H1 (cell line): ENCODE measurements around the gene FLRT2. TPM values are rescaled to one million over a fixed set of nuclear protein-coding genes. Genes with fewer than 3 reads are reported as not detected.
A peak's percentile ranks its signal among the peaks of the same experiment; 100 is the strongest.

Experiments
- CTCF ChIA-PET: fragments of 300-600 bp; sonication (Branson Sonifier 250); formaldehyde crosslinking; loops from one replicate; lab custom pipeline; 2021; ENCODE audit not compliant: partially characterized antibody; lab: Charles Lee
- POLR2A ChIA-PET: fragments of 300-600 bp; sonication (Branson Sonifier 250); formaldehyde crosslinking; loops from one replicate; lab custom pipeline; 2021; ENCODE audit warnings: inconsistent platforms; ENCODE audit not compliant: partially characterized antibody; lab: Charles Lee
- DNase-seq, 2 experiments: peaks; one replicate each; pipeline versions ENCODE4 v3.0.0 to v3.0.0-alpha.2; 2010 to 2022; ENCODE audit warnings: low spot score in 2 of 2, low read depth in 1 of 2, mixed read lengths in 1 of 2
- FAIRE-seq: peaks from 2 replicates; lab custom pipeline; 2011; peaks lifted over from hg19 to GRCh38; lab: Jason Lieb, UNC
- H2AFZ ChIP-seq: 2 replicates; pipeline ENCODE4 v1.8.1; 2012; ENCODE audit warnings: low read length, inconsistent platforms
- H2AK5ac ChIP-seq: 2 replicates; pipeline ENCODE4 v1.6.1; 2013; ENCODE audit warnings: low read depth, low read length
- H2BK120ac ChIP-seq: replicated peaks from 2 replicates; pipeline ENCODE3; 2013; ENCODE audit warnings: low read depth, low read length, inconsistent platforms
- H2BK12ac ChIP-seq: 2 replicates; pipeline ENCODE4 v1.6.1; 2013; ENCODE audit warnings: low read depth, low read length
- H2BK15ac ChIP-seq: 2 replicates; pipeline ENCODE4 v1.6.1; 2013; ENCODE audit warnings: low read length
- H2BK20ac ChIP-seq: 2 replicates; pipeline ENCODE4 v1.6.1; 2013; ENCODE audit warnings: low read length
- H2BK5ac ChIP-seq: 2 replicates; pipeline ENCODE4 v1.6.1; 2013; ENCODE audit warnings: low read depth, low read length
- H3K14ac ChIP-seq: 2 replicates; pipeline ENCODE4 v1.6.1; 2013; ENCODE audit warnings: inconsistent platforms; ENCODE audit not compliant: insufficient read length
- H3K18ac ChIP-seq: 2 replicates; pipeline ENCODE4 v1.6.1; 2013; ENCODE audit warnings: low read length; ENCODE audit errors: extremely low read depth
- H3K23ac ChIP-seq: 2 replicates; pipeline ENCODE4 v1.6.1; 2013; ENCODE audit warnings: inconsistent platforms; ENCODE audit not compliant: insufficient read length
- H3K23me2 ChIP-seq: 2 replicates; pipeline ENCODE4 v1.6.1; 2013; ENCODE audit warnings: low read depth, low read length
- H3K27ac ChIP-seq: 2 replicates; pipeline ENCODE4 v1.6.1; 2011; ENCODE audit warnings: low read depth, low read length, inconsistent platforms
- H3K27me3 ChIP-seq, 4 experiments: replicated peaks in 1 of 4; 1 replicate in 1 of 4; 2 replicates in 3 of 4; pipeline versions ENCODE4 v1.6.1 to v1.8.1; 2011 to 2013; ENCODE audit warnings: low read length in 3 of 4, mild to moderate bottlenecking in 3 of 4, inconsistent platforms in 2 of 4, mixed read lengths in 2 of 4, moderate library complexity in 1 of 4; ENCODE audit not compliant: control insufficient read depth in 3 of 4, insufficient read depth in 3 of 4; ENCODE audit errors: extremely low read depth in 1 of 4
- H3K36me3 ChIP-seq, 4 experiments: 2 replicates each; pipeline versions ENCODE4 v1.6.1 to v1.8.1; 2011 to 2013; ENCODE audit warnings: mild to moderate bottlenecking in 4 of 4, low read length in 3 of 4, moderate library complexity in 2 of 4, control low read depth in 1 of 4, inconsistent platforms in 1 of 4; ENCODE audit not compliant: insufficient read depth in 4 of 4, control insufficient read depth in 2 of 4
- H3K4ac ChIP-seq: replicated peaks from 2 replicates; pipeline ENCODE3; 2013; ENCODE audit warnings: low read length, low read depth, mixed read lengths, inconsistent platforms; ENCODE audit not compliant: insufficient read length
- H3K4me1 ChIP-seq, 4 experiments: replicated peaks in 1 of 4; 1 replicate in 1 of 4; 2 replicates in 3 of 4; pipeline versions ENCODE4 v1.6.1 to v1.8.1; 2011 to 2013; ENCODE audit warnings: low read length in 3 of 4, inconsistent platforms in 2 of 4, mixed read lengths in 1 of 4; ENCODE audit not compliant: insufficient read depth in 4 of 4, control insufficient read depth in 3 of 4
- H3K4me2 ChIP-seq, 2 experiments: 2 replicates each; pipeline versions ENCODE4 v1.6.1 to v1.8.1; 2011 to 2013; ENCODE audit warnings: low read depth in 2 of 2, low read length in 2 of 2, control low read depth in 1 of 2, inconsistent platforms in 1 of 2, mild to moderate bottlenecking in 1 of 2; ENCODE audit not compliant: insufficient read depth in 1 of 2
- H3K4me3 ChIP-seq, 4 experiments: fragments of 200-600, 300-600 bp in 1 of 4; sonication (generic), shearing (Covaris generic), sonication (Bioruptor Twin) in 1 of 4; 2 replicates each; pipeline versions ENCODE4 v1.5.1 to v1.8.1; 2011 to 2016; ENCODE audit warnings: low read length in 4 of 4, low read depth in 3 of 4, control low read depth in 2 of 4, inconsistent platforms in 2 of 4, mild to moderate bottlenecking in 2 of 4, mixed read lengths in 1 of 4, moderate library complexity in 1 of 4; ENCODE audit not compliant: insufficient read depth in 2 of 4; ENCODE audit errors: extremely low read depth in 1 of 4
- H3K56ac ChIP-seq: replicated peaks from 2 replicates; pipeline ENCODE3; 2013; ENCODE audit warnings: low read depth, mild to moderate bottlenecking, mixed read lengths, low read length, inconsistent platforms; ENCODE audit not compliant: insufficient read length
- H3K79me1 ChIP-seq: 2 replicates; pipeline ENCODE4 v1.6.1; 2013; ENCODE audit warnings: low read depth, low read length, control low read depth
- H3K79me2 ChIP-seq, 2 experiments: 2 replicates each; pipeline versions ENCODE4 v1.6.1 to v1.8.1; 2012 to 2013; ENCODE audit warnings: low read length in 2 of 2, mild to moderate bottlenecking in 2 of 2, inconsistent platforms in 1 of 2; ENCODE audit not compliant: insufficient read depth in 2 of 2, control insufficient read depth in 1 of 2
- H3K9ac ChIP-seq, 4 experiments: replicated peaks in 1 of 4; 1 replicate in 1 of 4; 2 replicates in 3 of 4; pipeline versions ENCODE4 v1.6.1 to v1.8.1; 2011 to 2013; ENCODE audit warnings: low read depth in 3 of 4, low read length in 3 of 4, control low read depth in 2 of 4, mild to moderate bottlenecking in 2 of 4, moderate library complexity in 2 of 4, inconsistent platforms in 1 of 4; ENCODE audit errors: extremely low read depth in 1 of 4
- H3K9me3 ChIP-seq, 2 experiments: 2 replicates each; pipeline versions ENCODE4 v1.6.1 to v1.8.1; 2012 to 2013; ENCODE audit warnings: mild to moderate bottlenecking in 2 of 2, moderate library complexity in 2 of 2, control low read depth in 1 of 2, inconsistent platforms in 1 of 2, low read depth in 1 of 2, low read length in 1 of 2, mixed read lengths in 1 of 2; ENCODE audit not compliant: insufficient read depth in 2 of 2
- H4K20me1 ChIP-seq, 2 experiments: replicated peaks in 1 of 2; 2 replicates each; pipeline versions ENCODE3 to v1.8.1; 2011 to 2013; ENCODE audit warnings: inconsistent platforms in 2 of 2, low read length in 2 of 2, mild to moderate bottlenecking in 1 of 2; ENCODE audit not compliant: insufficient read depth in 2 of 2, control insufficient read depth in 1 of 2
- H4K5ac ChIP-seq: 2 replicates; pipeline ENCODE4 v1.6.1; 2013; ENCODE audit warnings: low read length, low read depth, mixed read lengths, inconsistent platforms; ENCODE audit not compliant: insufficient read length
- H4K8ac ChIP-seq: 2 replicates; pipeline ENCODE4 v1.8.0; 2013; ENCODE audit warnings: mild to moderate bottlenecking, moderate library complexity, low read length, inconsistent platforms; ENCODE audit not compliant: insufficient read depth; ENCODE audit errors: extremely low read depth
- H4K91ac ChIP-seq: replicated peaks from 2 replicates; pipeline ENCODE3; 2013; ENCODE audit warnings: low read length, mixed read lengths, inconsistent platforms; ENCODE audit not compliant: insufficient read length
- ASH2L ChIP-seq: fragments of 200-600, 300-600 bp; sonication (generic); IDR thresholded peaks from one replicate; pipeline ENCODE4 v1.7.1; 2017; ENCODE audit warnings: low read length
- BCL11A ChIP-seq, 2 experiments: IDR thresholded peaks; one replicate each; pipeline ENCODE4 v1.6.1; 2011; ENCODE audit warnings: low read depth in 2 of 2, low read length in 2 of 2, mild to moderate bottlenecking in 2 of 2
- EP300 ChIP-seq, 2 experiments: IDR thresholded peaks; 1 replicate in 1 of 2; 2 replicates in 1 of 2; pipeline ENCODE4 v1.6.1; 2011 to 2012; ENCODE audit warnings: low read depth in 2 of 2, low read length in 2 of 2, mild to moderate bottlenecking in 2 of 2, borderline replicate concordance in 1 of 2, inconsistent platforms in 1 of 2, moderate library complexity in 1 of 2
- FOSL1 ChIP-seq: IDR thresholded peaks from 2 replicates; pipeline ENCODE4 v1.6.1; 2011; ENCODE audit warnings: mild to moderate bottlenecking, low read depth, low read length, moderate library complexity; ENCODE audit not compliant: insufficient read depth
- GABPA ChIP-seq: IDR thresholded peaks from 2 replicates; pipeline ENCODE4 v1.6.1; 2011; ENCODE audit warnings: mild to moderate bottlenecking, low read length, moderate library complexity, borderline replicate concordance; ENCODE audit not compliant: insufficient read depth
- JUND ChIP-seq: IDR thresholded peaks from 2 replicates; pipeline ENCODE4 v1.6.1; 2011; ENCODE audit warnings: mild to moderate bottlenecking, improper control_type of control experiment, low read length
- MAFK ChIP-seq: IDR thresholded peaks from 2 replicates; pipeline ENCODE4 v1.6.1; 2012; ENCODE audit warnings: low read depth, mild to moderate bottlenecking, improper control_type of control experiment, low read length
- POLR2A ChIP-seq, 2 experiments: IDR thresholded peaks; 1 replicate in 1 of 2; 2 replicates in 1 of 2; pipeline ENCODE4 v1.6.1; 2011; ENCODE audit warnings: low read depth in 2 of 2, low read length in 2 of 2, mild to moderate bottlenecking in 2 of 2; ENCODE audit errors: control extremely low read depth in 1 of 2
- RFX5 ChIP-seq: IDR thresholded peaks from 2 replicates; pipeline ENCODE4 v1.6.1; 2011; ENCODE audit warnings: low read depth, low read length, improper control_type of control experiment, borderline replicate concordance
- SIN3A ChIP-seq, 2 experiments: IDR thresholded peaks in 1 of 2; conservative IDR thresholded peaks in 1 of 2; 2 replicates each; pipeline ENCODE4 v1.6.1; 2011 to 2012; ENCODE audit warnings: low read length in 2 of 2, improper control_type of control experiment in 1 of 2, low read depth in 1 of 2, mild to moderate bottlenecking in 1 of 2
- SP4 ChIP-seq: IDR thresholded peaks from 2 replicates; pipeline ENCODE4 v1.6.1; 2012; ENCODE audit warnings: low read length, inconsistent platforms
- YY1 ChIP-seq: IDR thresholded peaks from 2 replicates; pipeline ENCODE4 v1.6.1; 2011; ENCODE audit warnings: low read depth, mild to moderate bottlenecking, low read length
- ZNF274 ChIP-seq: IDR thresholded peaks from 2 replicates; pipeline ENCODE4 v1.7.0; 2012; ENCODE audit warnings: low read length, borderline replicate concordance; ENCODE audit errors: extremely low read depth
- WGBS, 2 experiments: shearing (Covaris generic) in 1 of 2; methylation state at CpG; one replicate each; pipeline versions ENCODE4 v1.1.6 to v1.1.7; 2013 to 2015; ENCODE audit warnings: low lambda C conversion rate in 2 of 2, mixed read lengths in 2 of 2, inconsistent platforms in 1 of 2, low coverage in 1 of 2, missing lambda C conversion rate in 1 of 2; ENCODE audit not compliant: insufficient replicate concordance in 2 of 2, insufficient coverage in 1 of 2, insufficient read length in 1 of 2; ENCODE audit errors: extremely low coverage in 1 of 2, missing lambda C conversion rate in 1 of 2; 5-methylcytosine and 5-hydroxymethylcytosine counted together
- polyA plus RNA-seq, 7 experiments: library from polyadenylated mRNA; depleted of rRNA in 3 of 7; stranded (reverse) in 5 of 7; unstranded in 2 of 7; fragments of >200 nt in 5 of 7; fragments of 200-250 nt in 2 of 7; gene quantifications; 1 replicate in 5 of 7; 2 replicates in 1 of 7; 4 replicates in 1 of 7; pipeline versions ENCODE4 v1.2.1 to v1.2.3, GENCODE V29; 2011 to 2013; ENCODE audit warnings: missing spikeins in 2 of 7, mixed read lengths in 2 of 7
- total RNA-seq: library from RNA; stranded (reverse); fragmentation: NEBNext Ultra II Directional; extraction: Animal tissue kit (Norgen Biotek cat#: 25700); gene quantifications from 2 replicates; pipeline ENCODE4 v1.2.1, GENCODE V29; 2021
- TF ChIP-seq, protein P1 (sequence below): IDR thresholded peaks from 2 replicates; pipeline ENCODE4 v1.6.1; 2012; ENCODE audit warnings: inconsistent platforms

Gene FLRT2
- total and polyA plus RNA-seq, 2 of the 8 experiments (the other 6 are each of a cell fraction or from before 2014, with no cell fraction given) = 2.4 to 6.9 TPM

- Histone ChIP-seq H3K4me2 (no peak overlapping the region), H2BK12ac (no peak overlapping the region), H4K20me1 (no peaks in the 10 kb centered on the region), H3K79me2 (no peaks in the 10 kb centered on the region), H3K4me1 (no peaks in the 10 kb centered on the region), H2BK20ac (no peak overlapping the region), H3K23ac (no peak overlapping the region), H3K18ac (no peak overlapping the region), H2AFZ (no peak overlapping the region), H3K27me3 (no peaks in the 10 kb centered on the region), H4K8ac (no peak overlapping the region), H3K9me3 (no peaks in the 10 kb centered on the region; a peak in 1 of 4 replicates), H3K79me1 (no peaks in the 10 kb centered on the region), H3K23me2 (peaks cover 5% of the 10 kb centered on the region; the same call in 1 of the 2 replicates), H2BK5ac (no peak overlapping the region), H3K27ac (no peak overlapping the region), H3K36me3 (no peaks in the 10 kb centered on the region), H4K5ac (no peak overlapping the region), H2BK120ac (no peak overlapping the region), H3K9ac (peak overlapping the region in 1 of 4 experiments; percentile 8; a peak in 1 of 7 replicates), H4K91ac (no peak overlapping the region), H3K14ac (no peak overlapping the region), H2AK5ac (no peak overlapping the region), H3K4ac (no peak overlapping the region), H3K56ac (no peak overlapping the region), H3K4me3 (no peak overlapping the region), H2BK15ac (no peak overlapping the region)
- DNase-seq = no peak
- FAIRE-seq = no peak
- POLR2A ChIA-PET = no interaction called here
- CTCF ChIA-PET = no interaction called here
- WGBS, 2 experiments = 90% methylated on average over 4 of the region's 4 CpGs; no CpG with 5 or more reads in 1 of the 2 experiments
- TF ChIP-seq, protein P1, sequence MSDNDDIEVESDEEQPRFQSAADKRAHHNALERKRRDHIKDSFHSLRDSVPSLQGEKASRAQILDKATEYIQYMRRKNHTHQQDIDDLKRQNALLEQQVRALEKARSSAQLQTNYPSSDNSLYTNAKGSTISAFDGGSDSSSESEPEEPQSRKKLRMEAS = no peak
- no peak for TF ChIP-seq BCL11A (IDR thresholded peaks at IDR 0.05; ENCODE audit: low read depth in 2 of 2, low read length in 2 of 2)
- no peak for TF ChIP-seq MAFK
- TF ChIP-seq JUND = no peak
- no peak for TF ChIP-seq POLR2A (IDR thresholded peaks at IDR 0.05; ENCODE audit: control extremely low read depth in 1 of 2, low read depth in 2 of 2, low read length in 2 of 2)
- TF ChIP-seq SP4 = no peak
- TF ChIP-seq ZNF274 = no peak
- TF ChIP-seq GABPA = no peak
- no peak for TF ChIP-seq ASH2L
- TF ChIP-seq YY1 = no peak
- TF ChIP-seq SIN3A (conservative IDR thresholded peaks at IDR 0.05 in 1 of 2, IDR thresholded peaks at IDR 0.05 in 1 of 2; ENCODE audit: low read depth in 1 of 2, low read length in 2 of 2) = no peak
- TF ChIP-seq RFX5 = no peak
- no peak for TF ChIP-seq FOSL1
- no peak for TF ChIP-seq EP300 (IDR thresholded peaks at IDR 0.05; ENCODE audit: borderline replicate concordance in 1 of 2, low read depth in 2 of 2, low read length in 2 of 2)
Observed at GRCh38 chr14:85487215-85487614, 42.7 kb upstream of the FLRT2 start.
